Measurements from ENCODE around the gene RPN1. TPM values are rescaled to one million over a fixed set of nuclear protein-coding genes. Genes with fewer than 3 reads are reported as not detected.
A peak's percentile ranks its signal among the peaks of the same experiment; 100 is the strongest.

The RPN1 gene
- total and polyA plus RNA-seq, 2 of the 13 experiments (the other 11 are each of a cell fraction or from before 2014, with no cell fraction given) = 290 to 342 TPM

DNA sequence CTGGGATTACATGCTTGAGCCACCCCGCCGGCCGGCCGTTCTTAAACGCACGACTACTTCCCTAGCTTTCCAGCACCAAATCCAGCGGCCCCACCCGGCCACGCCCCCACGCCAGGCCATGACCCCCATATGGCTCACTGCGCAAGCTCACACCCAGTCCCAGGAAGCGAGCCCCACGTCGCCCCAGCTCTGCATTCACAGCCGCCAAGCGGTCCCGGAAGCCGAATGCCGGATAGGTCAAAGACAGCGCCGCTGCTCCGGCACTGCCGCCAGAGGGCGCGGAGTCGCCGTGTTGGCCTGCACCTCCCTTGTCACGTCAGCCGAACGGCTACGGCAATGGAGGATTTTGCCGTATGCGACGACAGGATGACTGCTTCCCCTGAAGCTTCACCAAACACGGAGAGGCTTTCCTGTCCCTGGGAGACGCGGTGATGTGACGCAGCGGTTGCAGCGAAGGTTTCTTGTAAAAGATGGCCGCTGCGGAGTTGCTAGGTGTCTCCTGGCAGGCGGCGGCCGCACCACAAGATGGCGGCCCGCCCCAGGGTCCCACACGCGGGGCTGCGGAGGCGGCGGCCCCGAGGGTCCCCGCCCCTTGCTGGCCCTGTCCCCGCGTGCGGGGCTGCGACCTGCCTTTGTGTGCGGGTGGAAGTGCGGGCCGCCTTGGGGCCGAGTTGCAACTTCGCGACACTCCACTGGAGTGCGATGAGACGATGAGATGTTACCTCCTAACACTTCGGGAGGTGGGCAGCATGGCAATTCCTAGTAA, 30.2 kb upstream of the RPN1 start (continued):
- TF ChIP-seq THYN1 (CRISPR knock-in tag; IDR thresholded peaks at IDR 0.05; ENCODE audit: borderline replicate concordance, low read depth) = 0 out of 2 replicates have a peak, but pooled peaks have one; percentile 53
- no peak for TF ChIP-seq PRMT3 (CRISPR knock-in tag; IDR thresholded peaks at IDR 0.05; ENCODE audit: borderline replicate concordance, low read depth)
- TF ChIP-seq MTA3 (CRISPR knock-in tag; IDR thresholded peaks at IDR 0.05) = no peak
- peak; percentile 87 for TF ChIP-seq BORCS8-MEF2B (CRISPR knock-in tag; IDR thresholded peaks at IDR 0.05)
- TF ChIP-seq U2AF1 (optimal IDR thresholded peaks at IDR 0.05; ENCODE audit: low read depth, low read length) = no peak
- no peak for TF ChIP-seq ZNF577 (CRISPR knock-in tag; IDR thresholded peaks at IDR 0.05; ENCODE audit: borderline replicate concordance, low read depth)
- peak; percentile 93 for TF ChIP-seq PHF8 (CRISPR knock-in tag; IDR thresholded peaks at IDR 0.05)
- TF ChIP-seq TFE3 (CRISPR knock-in tag; IDR thresholded peaks at IDR 0.05) = no peak
- no peak for TF ChIP-seq ZNF180 (CRISPR knock-in tag; IDR thresholded peaks at IDR 0.05; ENCODE audit: borderline replicate concordance, low read depth)
- no peak for TF ChIP-seq NR3C1 (CRISPR knock-in tag; IDR thresholded peaks at IDR 0.05)
- TF ChIP-seq, protein P1, sequence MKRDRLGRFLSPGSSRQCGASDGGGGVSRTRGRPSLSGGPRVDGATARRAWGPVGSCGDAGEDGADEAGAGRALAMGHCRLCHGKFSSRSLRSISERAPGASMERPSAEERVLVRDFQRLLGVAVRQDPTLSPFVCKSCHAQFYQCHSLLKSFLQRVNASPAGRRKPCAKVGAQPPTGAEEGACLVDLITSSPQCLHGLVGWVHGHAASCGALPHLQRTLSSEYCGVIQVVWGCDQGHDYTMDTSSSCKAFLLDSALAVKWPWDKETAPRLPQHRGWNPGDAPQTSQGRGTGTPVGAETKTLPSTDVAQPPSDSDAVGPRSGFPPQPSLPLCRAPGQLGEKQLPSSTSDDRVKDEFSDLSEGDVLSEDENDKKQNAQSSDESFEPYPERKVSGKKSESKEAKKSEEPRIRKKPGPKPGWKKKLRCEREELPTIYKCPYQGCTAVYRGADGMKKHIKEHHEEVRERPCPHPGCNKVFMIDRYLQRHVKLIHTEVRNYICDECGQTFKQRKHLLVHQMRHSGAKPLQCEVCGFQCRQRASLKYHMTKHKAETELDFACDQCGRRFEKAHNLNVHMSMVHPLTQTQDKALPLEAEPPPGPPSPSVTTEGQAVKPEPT (CRISPR knock-in tag; IDR thresholded peaks at IDR 0.05; ENCODE audit: low read depth) = 0 out of 2 replicates have a peak, but pooled peaks have one; percentile 71
- TF ChIP-seq ATF2 (CRISPR knock-in tag; IDR thresholded peaks at IDR 0.05) = no peak
- TF ChIP-seq SETDB1 (CRISPR knock-in tag; IDR thresholded peaks at IDR 0.05; ENCODE audit: borderline replicate concordance) = no peak
- 0 out of 2 replicates have a peak, but pooled peaks have one; percentile 22 for TF ChIP-seq ZNF20 (CRISPR knock-in tag; IDR thresholded peaks at IDR 0.05)
- TF ChIP-seq ZNF143 (CRISPR knock-in tag; IDR thresholded peaks at IDR 0.05) = peak; percentile 43
- TF ChIP-seq, protein P2, sequence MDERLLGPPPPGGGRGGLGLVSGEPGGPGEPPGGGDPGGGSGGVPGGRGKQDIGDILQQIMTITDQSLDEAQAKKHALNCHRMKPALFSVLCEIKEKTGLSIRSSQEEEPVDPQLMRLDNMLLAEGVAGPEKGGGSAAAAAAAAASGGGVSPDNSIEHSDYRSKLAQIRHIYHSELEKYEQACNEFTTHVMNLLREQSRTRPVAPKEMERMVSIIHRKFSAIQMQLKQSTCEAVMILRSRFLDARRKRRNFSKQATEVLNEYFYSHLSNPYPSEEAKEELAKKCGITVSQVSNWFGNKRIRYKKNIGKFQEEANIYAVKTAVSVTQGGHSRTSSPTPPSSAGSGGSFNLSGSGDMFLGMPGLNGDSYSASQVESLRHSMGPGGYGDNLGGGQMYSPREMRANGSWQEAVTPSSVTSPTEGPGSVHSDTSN (CRISPR knock-in tag; IDR thresholded peaks at IDR 0.05) = no peak
- TF ChIP-seq ZNF572 (CRISPR knock-in tag; IDR thresholded peaks at IDR 0.05) = 0 out of 2 replicates have a peak, but pooled peaks have one; percentile 80
- peak; percentile 9; the same call in 1 of the 2 replicates for TF ChIP-seq SRY (CRISPR knock-in tag; IDR thresholded peaks at IDR 0.05)
- peak; percentile 89; the same call in 1 of the 2 replicates for TF ChIP-seq ZNF891 (CRISPR knock-in tag; IDR thresholded peaks at IDR 0.05)
- no peak for TF ChIP-seq ZFP62 (CRISPR knock-in tag; IDR thresholded peaks at IDR 0.05)
- TF ChIP-seq ERF (CRISPR knock-in tag; IDR thresholded peaks at IDR 0.05) = peak; percentile 76
- no peak; the same call in 1 of the 2 replicates for TF ChIP-seq ZFP36L2 (CRISPR knock-in tag; IDR thresholded peaks at IDR 0.05)

Data from HepG2 (cell line).